Left ventricle myocardium inferior (tissue), 1 donor: ENCODE data around the gene CACNG7. TPM values are rescaled to one million over a fixed set of nuclear protein-coding genes. Genes with fewer than 3 reads are reported as not detected.

Experiments
- DNase-seq: peaks from one replicate; pipeline ENCODE4 v3.0.0-alpha.2; 2020
- H3K27ac ChIP-seq: fragments of 200-600 bp; replicated peaks from 2 replicates; pipeline ENCODE4 v1.8.0; 2021
- H3K27me3 ChIP-seq: fragments of 200-600 bp; 2 replicates; pipeline ENCODE4 v1.8.0; 2021; ENCODE audit warnings: low read depth
- H3K36me3 ChIP-seq: fragments of 200-600 bp; 2 replicates; pipeline ENCODE4 v1.8.0; 2021
- H3K4me1 ChIP-seq: fragments of 200-600 bp; 2 replicates; pipeline ENCODE4 v1.8.0; 2021
- H3K4me3 ChIP-seq: fragments of 200-600 bp; 2 replicates; pipeline ENCODE4 v1.8.0; 2021; ENCODE audit warnings: mild to moderate bottlenecking, moderate library complexity
- H3K9me3 ChIP-seq: fragments of 200-600 bp; replicated peaks from 2 replicates; pipeline ENCODE4 v1.8.0; 2021
- CTCF ChIP-seq: fragments of 200-600 bp; IDR thresholded peaks from 2 replicates; pipeline ENCODE4 v1.8.0; 2021; ENCODE audit warnings: antibody characterized with exemption, mild to moderate bottlenecking, borderline replicate concordance
- intact Hi-C: fragments of 100-400 bp; cut with micrococcal nuclease; formaldehyde crosslinking; loops from one replicate; pipeline ENCODE4 v1.11.0; 2022
- total RNA-seq: library from RNA; stranded (reverse); fragmentation: NEBNext Ultra II Directional; extraction: Animal tissue kit (Norgen Biotek cat#: 25700); gene quantifications from one replicate; pipeline ENCODE4 v1.2.1, GENCODE V29; 2021
- donor health status: DM: no; HTN: yes; CAD: no; lungs with severe emphysema.

CACNG7 gene
- total RNA-seq, 1 donor from 2014 or later, result not detected

GRCh38 chr19:53876651-53877224 is 32.3 kb upstream of the CACNG7 start:
- no peak overlapping the region for H3K27ac ChIP-seq
- peaks cover 45% of the 10 kb centered on the region for H3K36me3 ChIP-seq
- intact Hi-C loops, result no loop called here
- H3K27me3 ChIP-seq, result peaks cover 18% of the 10 kb centered on the region
- H3K4me3 ChIP-seq, result no peak overlapping the region
- H3K9me3 ChIP-seq, result no peaks in the 10 kb centered on the region
- no peak for DNase-seq
- H3K4me1 ChIP-seq, result peaks cover 44% of the 10 kb centered on the region
- TF ChIP-seq CTCF, result no peak

DNA sequence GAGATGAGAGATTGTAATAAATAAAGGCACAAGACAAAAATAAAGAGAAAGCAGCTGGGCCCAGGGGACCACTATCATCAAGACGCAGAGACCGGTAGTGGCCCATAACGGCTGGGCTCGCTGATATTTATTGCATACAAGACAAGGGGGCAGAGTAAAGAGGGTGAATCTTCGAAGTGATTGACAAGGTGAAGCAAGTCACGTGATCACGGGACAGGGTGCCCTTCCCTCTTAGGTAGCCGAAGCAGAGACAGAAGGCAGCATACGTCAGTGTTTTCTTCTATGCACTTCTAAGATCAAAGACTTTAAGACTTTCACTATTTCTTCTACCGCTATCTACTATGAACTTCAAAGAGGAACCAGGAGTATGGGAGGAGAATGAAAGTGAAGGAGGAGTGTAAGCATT is 31.7 kb upstream of the CACNG7 start:
- H3K4me3 ChIP-seq, result no peak overlapping the region
- peaks cover 25% of the 10 kb centered on the region for H3K27me3 ChIP-seq
- peaks cover 40% of the 10 kb centered on the region for H3K36me3 ChIP-seq
- H3K27ac ChIP-seq, result no peak overlapping the region
- peaks cover 44% of the 10 kb centered on the region for H3K4me1 ChIP-seq
- no peak for TF ChIP-seq CTCF
- intact Hi-C loops, result no loop called here
- H3K9me3 ChIP-seq, result no peaks in the 10 kb centered on the region
- no peak for DNase-seq

DNA sequence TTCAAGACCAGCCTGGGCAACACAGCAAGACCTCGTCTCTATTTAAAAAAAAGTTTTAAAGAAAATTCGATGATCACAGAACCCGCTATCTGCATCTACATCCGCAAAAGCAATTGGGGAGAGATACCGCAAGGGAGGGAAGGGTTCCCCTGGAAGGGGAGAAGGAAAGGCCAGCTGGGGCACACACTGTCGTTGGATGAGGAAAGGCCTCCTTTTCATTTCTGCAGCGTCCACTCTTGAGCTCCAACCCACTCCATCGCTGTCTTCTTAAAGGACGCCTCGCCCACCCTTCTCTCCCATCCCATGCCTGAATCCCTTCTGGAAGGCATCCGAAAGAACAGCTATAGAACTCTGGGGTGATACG is 30.3 kb upstream of the CACNG7 start:
- TF ChIP-seq CTCF, result no peak
- peaks cover 35% of the 10 kb centered on the region for H3K4me1 ChIP-seq
- no peak overlapping the region for H3K27ac ChIP-seq
- H3K27me3 ChIP-seq, result peaks cover 39% of the 10 kb centered on the region
- peak overlapping the region; percentile 76 for H3K4me3 ChIP-seq
- no peaks in the 10 kb centered on the region for H3K9me3 ChIP-seq
- peaks cover 27% of the 10 kb centered on the region for H3K36me3 ChIP-seq
- DNase-seq, result no peak
- intact Hi-C loops, result no loop called here

GRCh38 chr19:53879140-53880081 is 29.7 kb upstream of the CACNG7 start:
- intact Hi-C loops, result loop anchor here (5.0 kb wide), 1 partner anchor 37 kb away; no protein-coding TSS in a partner anchor
- no peaks in the 10 kb centered on the region for H3K9me3 ChIP-seq
- no peak overlapping the region for H3K27ac ChIP-seq
- peaks cover 29% of the 10 kb centered on the region for H3K4me1 ChIP-seq
- no peak for TF ChIP-seq CTCF
- peak; percentile 94 for DNase-seq
- H3K36me3 ChIP-seq, result peaks cover 21% of the 10 kb centered on the region
- H3K4me3 ChIP-seq, result peak overlapping the region; percentile 76
- H3K27me3 ChIP-seq, result peaks cover 45% of the 10 kb centered on the region

DNA sequence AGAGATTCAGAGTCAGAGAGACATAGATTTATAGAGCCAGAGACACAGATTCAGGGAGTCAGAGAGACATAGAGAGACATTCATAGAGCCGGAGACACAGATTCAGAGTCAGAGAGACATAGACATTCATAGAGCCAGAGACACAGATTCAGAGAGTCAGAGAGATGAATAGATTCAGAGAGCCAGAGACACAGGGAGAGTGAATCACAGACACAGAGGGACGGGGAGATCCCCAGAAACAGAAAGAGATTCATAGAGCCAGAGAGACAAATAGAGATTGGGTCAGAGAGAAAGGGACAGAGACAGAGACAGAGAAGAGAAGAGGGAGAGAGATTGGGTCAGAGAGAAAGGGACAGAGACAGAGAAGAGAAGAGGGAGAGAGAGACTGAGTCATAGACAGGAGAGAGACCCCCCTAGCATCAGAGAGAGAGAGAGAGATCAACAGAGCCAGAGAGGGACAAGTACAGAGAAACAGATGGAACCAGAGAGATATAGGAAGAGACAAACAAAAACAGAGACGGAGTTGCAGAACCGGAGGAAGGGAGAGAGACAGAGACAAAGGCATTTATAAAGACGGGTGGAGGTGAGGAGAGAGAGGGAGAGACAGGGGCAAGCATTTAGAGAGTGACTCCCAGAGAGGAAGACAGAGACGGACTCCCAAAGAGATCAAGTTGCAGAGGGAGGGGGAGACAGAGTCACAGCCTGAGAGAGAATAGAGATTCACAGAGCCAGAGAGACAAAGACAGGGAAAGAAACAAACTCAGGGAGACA is 28.2 kb upstream of the CACNG7 start:
- Histone ChIP-seq H3K9me3 (no peaks in the 10 kb centered on the region), H3K4me1 (peaks cover 28% of the 10 kb centered on the region), H3K27me3 (peaks cover 60% of the 10 kb centered on the region), H3K4me3 (no peak overlapping the region), H3K27ac (no peak overlapping the region), H3K36me3 (peaks cover 6% of the 10 kb centered on the region)
- TF ChIP-seq CTCF, result no peak
- intact Hi-C loops, result loop anchor here (5.0 kb wide), 1 partner anchor 39 kb away; no protein-coding TSS in a partner anchor
- no peak for DNase-seq
